ENCODE results near the gene POU3F2. TPM values are rescaled to one million over a fixed set of nuclear protein-coding genes. Genes with fewer than 3 reads are reported as not detected.
A peak's percentile ranks its signal among the peaks of the same experiment; 100 is the strongest.

Gene POU3F2
- total RNA-seq, 2 experiments from 2014 or later, result not detected

DNA sequence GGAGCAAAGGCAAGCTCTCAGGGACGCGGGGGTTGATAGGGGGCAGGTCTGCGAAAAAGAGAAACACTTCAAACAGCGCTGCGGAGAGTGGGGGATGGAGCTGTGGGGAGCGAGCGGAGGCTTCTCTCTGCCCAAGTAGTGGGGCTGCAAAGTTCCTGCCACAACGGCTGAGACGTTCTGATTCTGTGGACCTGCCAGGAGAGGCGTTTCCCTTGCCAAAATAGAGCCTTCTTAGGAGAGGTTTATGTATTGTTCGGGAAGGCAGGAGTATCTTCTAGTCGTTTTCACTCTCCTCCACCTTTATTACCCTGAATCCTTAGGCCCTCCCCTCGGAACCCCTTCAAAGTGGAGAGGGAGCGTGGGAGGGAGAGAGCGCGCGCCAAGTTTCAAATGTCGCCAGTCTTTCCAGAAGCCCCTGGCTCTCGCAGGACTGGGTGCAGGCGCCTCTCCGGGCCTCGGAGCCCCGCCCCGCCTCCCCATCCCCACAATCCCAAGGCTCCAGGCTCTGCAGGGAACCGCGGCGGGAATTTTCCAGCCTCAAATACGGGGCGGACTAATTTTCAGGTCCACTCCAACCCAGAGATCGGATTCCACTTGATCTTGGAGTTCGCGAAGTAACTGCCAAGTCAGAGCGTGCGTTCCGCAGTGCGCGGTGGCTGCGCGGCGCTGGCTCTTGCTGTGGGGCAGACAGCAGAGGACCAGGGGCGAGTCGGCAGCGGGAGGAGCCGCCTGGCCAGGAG lies 10.0 kb upstream of the POU3F2 start:
- Mint-ChIP-seq H3K9me3 (ENCODE audit: insufficient read depth) (no peaks in the 10 kb centered on the region), H3K4me1 (ENCODE audit: low read depth) (peaks cover 19% of the 10 kb centered on the region), H3K27me3 (ENCODE audit: low read depth) (peaks cover 74% of the 10 kb centered on the region), H3K36me3 (ENCODE audit: low read depth) (peaks cover 3% of the 10 kb centered on the region), H3K27ac (no peak overlapping the region), H3K4me3 (peak overlapping the region; percentile 5)
- ATAC-seq (no peak), DNase-seq (no peak)
- POLR2A ChIA-PET, result no interaction called here
- CTCF ChIA-PET, result no interaction called here

DNA sequence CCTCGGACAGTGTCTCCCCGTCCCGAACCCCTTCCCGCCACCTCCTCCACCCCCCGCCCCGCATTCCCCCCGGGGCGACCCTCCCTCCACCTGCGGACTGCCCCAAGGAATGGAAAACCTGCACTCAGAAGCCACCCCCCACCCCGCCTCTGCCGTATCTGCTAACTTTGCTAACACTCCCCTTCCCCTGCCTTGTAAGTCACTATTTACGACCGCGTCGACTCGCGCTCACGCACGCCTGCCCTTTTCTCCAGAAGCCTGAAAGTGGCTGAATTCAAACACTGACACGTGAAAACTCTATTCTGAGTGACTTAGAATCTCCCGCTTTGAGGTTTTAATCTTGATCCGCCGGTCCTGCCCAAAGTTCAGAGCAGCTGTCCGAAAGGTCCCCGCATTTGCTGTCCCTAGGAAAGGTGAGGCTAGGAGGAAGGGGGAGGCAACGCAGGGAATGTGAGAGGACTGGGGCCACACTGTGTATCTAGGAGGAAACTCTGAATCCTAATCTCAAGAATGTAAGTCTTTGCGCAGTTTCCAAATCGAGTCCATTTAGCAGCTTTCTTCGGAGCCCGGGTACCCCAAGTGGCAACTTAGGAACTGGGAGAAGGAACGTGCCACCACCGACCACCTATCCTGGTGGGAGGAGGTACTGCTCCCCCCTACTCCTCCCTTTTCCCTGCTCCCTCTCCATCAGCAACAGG lies 9.3 kb upstream of the POU3F2 start:
- ChIA-PET CTCF (no interaction called here), POLR2A (no interaction called here)
- H3K4me3 Mint-ChIP-seq, result no peak overlapping the region
- DNase-seq (no peak), ATAC-seq (no peak)
- H3K4me1 Mint-ChIP-seq (ENCODE audit: low read depth), result peaks cover 19% of the 10 kb centered on the region
- peaks cover 3% of the 10 kb centered on the region for H3K36me3 Mint-ChIP-seq (ENCODE audit: low read depth)
- H3K27me3 Mint-ChIP-seq (ENCODE audit: low read depth), result peaks cover 79% of the 10 kb centered on the region
- no peaks in the 10 kb centered on the region for H3K9me3 Mint-ChIP-seq (ENCODE audit: insufficient read depth)
- H3K27ac Mint-ChIP-seq, result no peak overlapping the region

DNA sequence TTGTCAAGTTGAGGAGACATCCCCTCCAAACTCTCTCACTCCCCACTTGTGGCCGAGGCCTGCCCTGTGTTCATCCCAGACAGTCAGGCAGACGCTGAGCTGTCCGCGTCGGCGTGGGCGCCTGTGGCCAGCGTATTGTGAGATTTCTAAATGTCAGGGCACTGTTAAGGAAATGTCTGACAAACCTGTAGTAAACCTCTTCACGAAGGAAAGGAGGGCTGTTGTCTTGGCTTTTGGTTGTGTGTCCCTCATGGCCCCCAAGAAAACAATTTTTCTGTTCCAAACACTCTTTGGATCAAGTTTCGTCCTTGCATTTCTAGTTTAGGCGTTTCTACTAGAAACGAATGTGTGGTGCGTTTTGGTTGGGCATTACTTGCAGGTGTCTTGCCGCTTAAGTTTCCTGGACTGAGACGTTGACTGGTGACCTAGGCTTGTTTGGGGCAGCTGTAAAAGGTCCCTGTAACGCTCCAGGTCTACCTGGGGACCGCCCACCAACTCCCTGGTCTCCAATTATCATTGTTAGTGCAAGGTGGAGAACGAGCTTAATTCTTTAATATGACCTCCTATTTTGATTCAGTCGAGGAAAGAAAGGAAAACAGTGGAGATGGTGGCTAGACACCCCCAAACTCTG lies 8.7 kb upstream of the POU3F2 start:
- CTCF ChIA-PET, result no interaction called here
- peaks cover 81% of the 10 kb centered on the region for H3K27me3 Mint-ChIP-seq (ENCODE audit: low read depth)
- H3K4me1 Mint-ChIP-seq (ENCODE audit: low read depth), result peaks cover 19% of the 10 kb centered on the region

DNA sequence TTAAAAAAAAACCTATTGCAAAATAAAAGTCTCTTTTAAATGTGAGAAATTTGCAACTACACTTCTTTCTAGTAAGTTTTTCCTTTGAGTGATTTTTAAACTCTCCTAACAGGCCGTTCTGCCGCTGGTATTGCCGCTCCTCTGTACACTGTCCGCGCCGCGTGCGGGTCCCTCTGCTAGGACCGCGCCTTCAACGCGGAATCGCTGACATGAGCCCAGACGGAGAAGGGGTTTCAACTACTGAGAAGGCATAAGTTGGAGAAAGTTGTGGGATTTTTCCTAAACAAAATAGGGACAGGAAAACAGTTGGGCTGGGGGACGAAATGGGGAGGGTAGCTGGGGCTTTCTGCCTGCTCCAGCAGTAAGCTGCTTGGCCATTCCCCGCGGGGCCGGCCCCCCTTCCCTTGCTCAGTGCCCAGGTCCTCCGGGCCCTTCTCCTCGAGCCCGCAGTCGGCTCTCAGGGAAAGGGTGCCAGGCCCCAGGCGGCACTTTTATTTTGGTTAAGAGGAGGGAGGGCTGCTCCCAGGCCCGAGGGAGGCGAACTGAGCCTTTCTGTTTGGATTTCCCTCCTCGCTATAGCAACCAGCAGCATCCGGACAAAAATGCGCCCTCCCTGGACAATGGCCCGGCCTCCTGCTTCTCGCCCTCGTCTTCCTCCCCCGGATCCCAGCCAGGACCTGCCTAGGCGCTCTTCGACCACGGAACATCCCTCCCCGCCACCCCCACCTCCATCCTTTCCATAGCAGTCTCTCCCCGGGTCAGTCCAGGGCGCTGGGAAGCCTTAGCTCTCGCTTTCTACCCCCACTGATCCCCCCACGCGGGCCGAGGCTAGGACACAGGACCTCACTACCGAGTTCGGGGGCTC lies 6.8 kb upstream of the POU3F2 start:
- DNase-seq (no peak), ATAC-seq (no peak)
- no peaks in the 10 kb centered on the region for H3K9me3 Mint-ChIP-seq (ENCODE audit: insufficient read depth)
- no peak overlapping the region for H3K27ac Mint-ChIP-seq
- CTCF ChIA-PET, result no interaction called here
- POLR2A ChIA-PET, result no interaction called here
- peaks cover 82% of the 10 kb centered on the region for H3K27me3 Mint-ChIP-seq (ENCODE audit: low read depth)
- no peak overlapping the region for H3K4me3 Mint-ChIP-seq
- peaks cover 31% of the 10 kb centered on the region for H3K4me1 Mint-ChIP-seq (ENCODE audit: low read depth)
- H3K36me3 Mint-ChIP-seq (ENCODE audit: low read depth), result peaks cover 4% of the 10 kb centered on the region

More for the DNA sequence above, 8.7 kb upstream of the POU3F2 start:
- no peak for DNase-seq
- Mint-ChIP-seq H3K36me3 (ENCODE audit: low read depth) (peaks cover 3% of the 10 kb centered on the region), H3K9me3 (ENCODE audit: insufficient read depth) (no peaks in the 10 kb centered on the region), H3K4me3 (no peak overlapping the region), H3K27ac (no peak overlapping the region)
- POLR2A ChIA-PET, result no interaction called here
- ATAC-seq, result no peak

DNA sequence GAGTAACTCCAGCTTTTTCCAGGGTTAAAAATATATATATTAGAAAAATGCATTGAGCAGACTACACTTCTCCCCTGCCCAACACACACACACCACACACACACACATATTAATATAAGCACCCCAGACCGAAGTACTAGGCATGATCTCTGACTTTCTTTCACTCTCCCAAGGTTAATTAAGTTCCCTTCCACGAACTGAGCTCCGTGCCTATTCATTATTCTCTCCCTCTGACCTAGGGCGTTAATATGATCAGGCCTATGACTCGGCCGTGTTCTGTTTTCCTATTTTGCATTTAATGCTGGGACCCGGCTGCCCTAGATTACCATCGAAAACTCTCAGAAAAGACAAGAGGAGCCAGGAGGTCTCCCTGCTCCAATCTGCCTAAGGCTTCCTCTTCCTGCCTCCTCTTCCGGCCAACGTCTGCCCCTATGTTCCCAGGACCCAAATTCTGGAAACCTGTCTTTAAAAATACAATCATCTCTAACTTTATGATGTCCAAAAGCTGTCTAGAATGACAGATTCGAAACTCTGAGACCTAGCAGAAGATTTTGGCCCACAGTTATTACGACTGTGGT lies 6.1 kb upstream of the POU3F2 start:
- peaks cover 87% of the 10 kb centered on the region for H3K27me3 Mint-ChIP-seq (ENCODE audit: low read depth)
- H3K4me1 Mint-ChIP-seq (ENCODE audit: low read depth), result peaks cover 39% of the 10 kb centered on the region
- POLR2A ChIA-PET, result no interaction called here
- ATAC-seq (no peak), DNase-seq (no peak)
- CTCF ChIA-PET, result interaction anchor here (3.5 kb wide), 1 partner anchor 17 kb away, joined by 12 read pairs; no protein-coding TSS in a partner anchor
- H3K27ac Mint-ChIP-seq, result no peak overlapping the region
- H3K9me3 Mint-ChIP-seq (ENCODE audit: insufficient read depth), result no peaks in the 10 kb centered on the region
- no peak overlapping the region for H3K4me3 Mint-ChIP-seq
- H3K36me3 Mint-ChIP-seq (ENCODE audit: low read depth), result peaks cover 9% of the 10 kb centered on the region

DNA sequence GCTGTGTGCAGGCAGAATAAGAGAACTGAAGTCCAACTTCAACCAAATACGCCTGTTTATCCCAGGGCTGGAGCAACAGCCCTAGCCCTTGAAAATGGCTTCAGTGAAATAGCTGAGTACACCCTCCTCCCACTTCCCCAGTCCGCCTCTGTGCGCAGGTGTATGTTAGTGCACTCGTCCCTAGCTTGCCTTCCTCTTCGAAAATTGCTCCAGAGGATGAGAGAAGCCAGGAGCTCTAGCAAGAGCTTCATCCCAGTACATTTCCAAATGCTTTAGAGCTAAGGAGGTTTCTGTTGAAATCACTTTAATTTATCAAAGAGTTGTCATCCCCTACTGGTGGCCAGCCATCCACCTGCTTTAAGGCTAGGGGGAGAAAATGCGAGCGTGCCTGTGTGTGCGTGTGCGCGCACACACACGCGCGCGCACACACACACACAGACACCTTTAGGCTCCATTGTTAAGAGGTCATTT lies 5.4 kb upstream of the POU3F2 start:
- ChIA-PET CTCF (interaction anchor here (3.5 kb wide), 1 partner anchor 16 kb away, joined by 12 read pairs; no protein-coding TSS in a partner anchor), POLR2A (no interaction called here)
- no peaks in the 10 kb centered on the region for H3K9me3 Mint-ChIP-seq (ENCODE audit: insufficient read depth)
- peaks cover 87% of the 10 kb centered on the region for H3K27me3 Mint-ChIP-seq (ENCODE audit: low read depth)
- peaks cover 41% of the 10 kb centered on the region for H3K4me1 Mint-ChIP-seq (ENCODE audit: low read depth)
- no peak for ATAC-seq
- no peak overlapping the region for H3K27ac Mint-ChIP-seq
- H3K36me3 Mint-ChIP-seq (ENCODE audit: low read depth), result peaks cover 9% of the 10 kb centered on the region
- DNase-seq, result no peak
- no peak overlapping the region for H3K4me3 Mint-ChIP-seq

DNA sequence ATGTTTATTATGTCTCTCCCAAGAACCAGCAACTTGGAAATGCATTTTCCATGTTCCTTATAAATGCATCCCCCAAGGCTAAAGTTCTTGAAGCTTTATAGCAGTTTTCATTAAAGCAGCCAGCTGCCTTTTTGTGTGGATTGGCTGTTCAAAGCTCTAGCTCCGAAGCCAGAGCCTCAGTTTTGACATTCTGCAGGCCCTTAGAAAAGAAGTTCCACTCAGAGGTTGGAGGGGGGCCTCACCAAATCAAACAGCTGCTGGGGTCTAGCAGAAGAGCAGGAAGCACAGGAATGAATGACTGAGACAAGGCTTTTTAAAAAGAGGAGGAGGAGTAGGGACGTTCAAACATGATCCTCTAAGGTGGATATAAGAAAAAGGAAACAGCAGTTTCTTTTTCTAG lies 4.2 kb upstream of the POU3F2 start:
- CTCF ChIA-PET, result interaction anchor here (1.4 to 3.5 kb wide), 2 partner anchors 13 to 15 kb away, joined by 4 to 12 read pairs; no protein-coding TSS in a partner anchor
- ATAC-seq (no peak), DNase-seq (no peak)
- POLR2A ChIA-PET, result no interaction called here
- H3K27ac Mint-ChIP-seq, result no peak overlapping the region
- no peak overlapping the region for H3K4me3 Mint-ChIP-seq
- H3K36me3 Mint-ChIP-seq (ENCODE audit: low read depth), result peaks cover 6% of the 10 kb centered on the region
- peaks cover 83% of the 10 kb centered on the region for H3K27me3 Mint-ChIP-seq (ENCODE audit: low read depth)
- peaks cover 42% of the 10 kb centered on the region for H3K4me1 Mint-ChIP-seq (ENCODE audit: low read depth)
- H3K9me3 Mint-ChIP-seq (ENCODE audit: insufficient read depth), result no peaks in the 10 kb centered on the region

DNA sequence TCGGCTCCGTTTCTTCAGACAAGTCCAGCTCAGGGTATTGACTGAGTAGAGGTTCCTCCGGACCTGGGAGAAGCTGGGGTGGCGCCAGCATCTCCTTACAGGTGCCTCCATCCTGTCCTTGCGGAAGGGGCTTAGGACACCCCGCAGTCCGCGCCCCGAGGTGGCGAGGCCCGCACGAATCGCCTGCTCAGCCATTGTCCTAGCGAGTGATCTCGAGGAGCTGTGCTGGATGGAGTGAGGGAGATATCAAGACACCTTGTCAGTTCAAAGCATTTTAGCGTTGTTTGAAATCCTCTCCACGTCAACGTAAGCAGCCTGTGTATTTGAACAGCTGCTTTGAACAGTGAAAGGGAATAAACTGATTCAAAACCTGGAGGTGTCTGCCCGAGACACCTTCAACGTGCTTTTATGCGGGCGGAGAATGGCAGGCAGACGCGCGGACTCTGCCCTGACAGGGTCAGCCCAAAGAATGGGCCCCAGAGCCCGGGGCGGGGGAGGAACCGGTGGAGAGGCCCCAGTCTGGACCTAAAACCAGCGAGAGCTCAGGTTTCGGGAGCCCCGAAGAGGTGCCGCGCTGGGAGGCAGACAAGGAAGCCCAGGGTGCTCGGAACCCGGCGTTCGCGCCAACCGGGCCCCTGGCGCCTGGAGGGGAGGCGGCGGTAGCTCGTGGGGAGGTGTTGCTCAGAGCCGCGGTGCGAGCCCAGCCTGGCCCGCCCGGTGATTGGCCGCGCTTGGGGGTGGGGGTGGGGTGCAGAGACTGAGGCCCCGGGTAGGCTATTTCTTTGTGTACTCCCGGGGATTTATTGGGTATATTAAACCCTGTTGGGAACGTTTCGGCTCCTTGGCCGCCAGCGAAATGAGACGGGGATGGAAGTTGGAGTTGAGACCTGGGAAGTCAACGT lies 3.1 kb upstream of the POU3F2 start:
- Mint-ChIP-seq H3K36me3 (ENCODE audit: low read depth) (peaks cover 6% of the 10 kb centered on the region), H3K9me3 (ENCODE audit: insufficient read depth) (no peaks in the 10 kb centered on the region), H3K4me3 (peak overlapping the region; percentile 40), H3K4me1 (ENCODE audit: low read depth) (peaks cover 45% of the 10 kb centered on the region), H3K27ac (no peak overlapping the region), H3K27me3 (ENCODE audit: low read depth) (peaks cover 79% of the 10 kb centered on the region)
- DNase-seq, result no peak
- ATAC-seq, result no peak
- ChIA-PET CTCF (interaction anchor here (1.0 to 3.5 kb wide), 3 partner anchors 12 to 173 kb away, joined by 3 to 12 read pairs (median 4); no protein-coding TSS in a partner anchor), POLR2A (no interaction called here)

DNA sequence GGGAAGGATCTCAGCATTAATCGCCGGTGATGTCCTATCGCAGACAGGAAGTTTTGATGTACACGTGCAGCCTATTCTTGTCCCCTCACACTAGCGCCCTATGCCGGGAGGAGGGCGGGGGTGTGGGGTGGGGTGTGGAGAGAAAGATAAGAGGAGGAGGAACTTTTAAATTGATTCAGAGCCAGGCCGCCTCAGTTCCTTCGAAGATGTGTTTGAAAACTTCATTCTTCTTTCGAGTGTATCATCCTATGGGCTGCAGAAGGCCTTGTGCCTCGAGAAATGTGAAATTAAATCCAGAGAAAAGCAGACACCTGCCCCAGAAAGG lies 2.5 kb upstream of the POU3F2 start:
- Mint-ChIP-seq H3K9me3 (ENCODE audit: insufficient read depth) (no peaks in the 10 kb centered on the region), H3K4me3 (no peak overlapping the region), H3K4me1 (ENCODE audit: low read depth) (peaks cover 46% of the 10 kb centered on the region), H3K27me3 (ENCODE audit: low read depth) (peaks cover 79% of the 10 kb centered on the region), H3K36me3 (ENCODE audit: low read depth) (peaks cover 6% of the 10 kb centered on the region), H3K27ac (no peak overlapping the region)
- ATAC-seq (no peak), DNase-seq (no peak)
- CTCF ChIA-PET, result interaction anchor here (3.5 kb wide), 1 partner anchor 14 kb away, joined by 12 read pairs; no protein-coding TSS in a partner anchor
- POLR2A ChIA-PET, result no interaction called here

DNA sequence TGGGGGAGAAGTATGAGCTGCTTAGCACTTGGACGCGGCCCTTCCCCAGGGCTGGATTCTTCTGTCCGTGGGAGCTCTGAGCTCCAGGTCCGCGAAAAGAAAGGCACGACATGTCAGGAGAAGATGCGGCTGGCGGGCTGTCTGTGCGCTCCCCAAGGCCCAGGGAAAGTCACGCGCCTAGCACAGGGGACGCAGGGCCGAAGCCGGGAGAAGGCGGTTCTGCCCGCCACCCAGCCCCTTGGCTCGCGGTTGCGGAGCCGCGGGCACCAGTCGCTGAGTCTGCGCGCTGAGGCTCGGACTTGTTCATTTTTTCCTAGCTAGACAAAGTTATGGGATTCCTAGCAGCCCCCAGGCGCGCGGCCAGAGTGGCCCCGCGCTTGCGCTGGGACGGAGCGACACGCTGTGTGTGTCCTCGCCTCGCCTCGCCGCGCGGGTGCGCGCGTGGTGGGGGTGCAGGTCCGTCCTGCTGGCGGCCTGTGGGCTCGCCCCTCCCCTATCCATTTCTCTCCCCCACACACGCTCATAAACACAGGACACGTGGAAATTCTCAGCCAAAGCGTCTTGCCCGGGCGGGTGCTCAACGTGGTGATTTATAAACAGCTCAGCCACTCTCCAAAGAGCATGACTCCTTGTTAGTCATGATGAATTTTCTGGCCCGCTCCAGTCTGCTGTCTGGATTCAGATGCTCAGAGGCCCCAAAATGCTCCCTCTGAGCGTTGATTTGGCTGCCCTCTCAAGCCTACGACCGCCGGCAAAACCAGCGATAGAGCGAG lies 1.9 kb upstream of the POU3F2 start:
- CTCF ChIA-PET, result interaction anchor here (2.4 kb wide), 1 partner anchor 13 kb away, joined by 6 read pairs; no protein-coding TSS in a partner anchor
- Mint-ChIP-seq H3K4me1 (ENCODE audit: low read depth) (peaks cover 47% of the 10 kb centered on the region), H3K36me3 (ENCODE audit: low read depth) (peaks cover 6% of the 10 kb centered on the region), H3K27me3 (ENCODE audit: low read depth) (peaks cover 77% of the 10 kb centered on the region), H3K9me3 (ENCODE audit: insufficient read depth) (no peaks in the 10 kb centered on the region), H3K4me3 (peak overlapping the region; percentile 77), H3K27ac (no peak overlapping the region)
- ATAC-seq (no peak), DNase-seq (no peak)
- POLR2A ChIA-PET, result no interaction called here
